ENCODE results near the gene TUB. TPM values are rescaled to one million over a fixed set of nuclear protein-coding genes. Genes with fewer than 3 reads are reported as not detected.
A peak's percentile ranks its signal among the peaks of the same experiment; 100 is the strongest.

Gene TUB
- total and polyA plus RNA-seq, 2 experiments from 2014 or later: 6.7 to 48.2 TPM

GRCh38 chr11:8063324-8063723, 17.7 kb upstream of the TUB start:
- Histone ChIP-seq H3K27ac (no peak overlapping the region), H3K4me1 (ENCODE audit: low read depth) (no peaks in the 10 kb centered on the region), H3K36me3 (no peaks in the 10 kb centered on the region), H3K4me3 (no peak overlapping the region), H3K9me3 (ENCODE audit: low read depth) (no peaks in the 10 kb centered on the region), H3K27me3 (no peaks in the 10 kb centered on the region)
- peak in 1 of 2 donors; percentile 65 for DNase-seq (ENCODE audit: low read depth in 1 of 2, low spot score in 1 of 2)
- TF ChIP-seq CTCF (IDR thresholded peaks at IDR 0.05; ENCODE audit: low read depth, low read length): no peak

GRCh38 chr11:8065031-8065430, 16.0 kb upstream of the TUB start:
- Histone ChIP-seq H3K4me3 (no peak overlapping the region), H3K36me3 (no peaks in the 10 kb centered on the region), H3K27ac (no peak overlapping the region), H3K9me3 (ENCODE audit: low read depth) (no peaks in the 10 kb centered on the region), H3K27me3 (no peaks in the 10 kb centered on the region), H3K4me1 (ENCODE audit: low read depth) (peaks cover 4% of the 10 kb centered on the region)
- DNase-seq (ENCODE audit: low read depth in 1 of 2, low spot score in 1 of 2): no peak
- no peak for TF ChIP-seq CTCF (IDR thresholded peaks at IDR 0.05; ENCODE audit: low read depth, low read length)

- TF ChIP-seq CTCF (IDR thresholded peaks at IDR 0.05; ENCODE audit: low read depth, low read length): no peak
- H3K4me1 ChIP-seq (ENCODE audit: low read depth): peaks cover 4% of the 10 kb centered on the region
- no peak overlapping the region for H3K27ac ChIP-seq
- DNase-seq (ENCODE audit: low read depth in 1 of 2, low spot score in 1 of 2): no peak
- no peaks in the 10 kb centered on the region for H3K36me3 ChIP-seq
- H3K4me3 ChIP-seq: no peak overlapping the region
- no peaks in the 10 kb centered on the region for H3K9me3 ChIP-seq (ENCODE audit: low read depth)
- no peaks in the 10 kb centered on the region for H3K27me3 ChIP-seq
Observed at GRCh38 chr11:8066036-8066910, 14.7 kb upstream of the TUB start.

- H3K4me3 ChIP-seq: no peak overlapping the region
- H3K4me1 ChIP-seq (ENCODE audit: low read depth): peaks cover 4% of the 10 kb centered on the region
- peak in 1 of 2 donors; percentile 24 for DNase-seq (ENCODE audit: low read depth in 1 of 2, low spot score in 1 of 2)
- H3K9me3 ChIP-seq (ENCODE audit: low read depth): no peaks in the 10 kb centered on the region
- no peaks in the 10 kb centered on the region for H3K27me3 ChIP-seq
- H3K36me3 ChIP-seq: no peaks in the 10 kb centered on the region
- H3K27ac ChIP-seq: no peak overlapping the region
- TF ChIP-seq CTCF (IDR thresholded peaks at IDR 0.05; ENCODE audit: low read depth, low read length): no peak
Observed at GRCh38 chr11:8066911-8067455, 14.0 kb upstream of the TUB start.

- H3K36me3 ChIP-seq: no peaks in the 10 kb centered on the region
- H3K4me1 ChIP-seq (ENCODE audit: low read depth): peaks cover 4% of the 10 kb centered on the region
- H3K27me3 ChIP-seq: no peaks in the 10 kb centered on the region
- no peak overlapping the region for H3K27ac ChIP-seq
- TF ChIP-seq CTCF (IDR thresholded peaks at IDR 0.05; ENCODE audit: low read depth, low read length): no peak
- H3K4me3 ChIP-seq: no peak overlapping the region
- H3K9me3 ChIP-seq (ENCODE audit: low read depth): no peaks in the 10 kb centered on the region
- no peak for DNase-seq (ENCODE audit: low read depth in 1 of 2, low spot score in 1 of 2)
Observed at GRCh38 chr11:8067567-8067928, 13.5 kb upstream of the TUB start.

All from cardiac muscle cell (in vitro differentiated cells and primary cell).